AG04450 (cell line): ENCODE results near the gene CAMSAP2. TPM values are rescaled to one million over a fixed set of nuclear protein-coding genes. Genes with fewer than 3 reads are reported as not detected.
"Not testable (repeated sequence)": the region's sequence is repeated elsewhere in the genome, so short reads cannot be mapped to it uniquely, and the experiment has no call there.

Experiments used
- CTCF ChIA-PET: fragments of 300-600, 350-600 bp; formaldehyde crosslinking; extraction: SDS; loops from one replicate; lab custom pipeline; 2022; ENCODE audit warnings: antibody characterized with exemption, inconsistent platforms; lab: Charles Lee
- POLR2A ChIA-PET: fragments of 350-600 bp; formaldehyde crosslinking; extraction: SDS; loops from one replicate; lab custom pipeline; 2021; ENCODE audit warnings: antibody characterized with exemption, inconsistent platforms; lab: Yijun Ruan, JAX
- DNase-seq: peaks from one replicate; pipeline ENCODE4 v3.0.0-alpha.2; 2011; ENCODE audit warnings: low read depth, low spot score
- H3K27ac ChIP-seq: one replicate; pipeline ENCODE4 v1.5.1; 2012; ENCODE audit warnings: low read depth, low read length, control low read depth
- H3K27me3 ChIP-seq: one replicate; pipeline ENCODE4 v1.6.0; 2012; ENCODE audit warnings: low read length; ENCODE audit not compliant: control insufficient read depth, insufficient read depth
- H3K4me3 ChIP-seq: 2 replicates; pipeline ENCODE4 v1.5.1; 2011; ENCODE audit warnings: mild to moderate bottlenecking, low read depth, low read length, control low read depth
- H3K9me3 ChIP-seq: 2 replicates; pipeline ENCODE4 v1.5.1; 2012; ENCODE audit warnings: low read length; ENCODE audit not compliant: control insufficient read depth, insufficient read depth
- CTCF ChIP-seq: IDR thresholded peaks from 2 replicates; pipeline ENCODE4 v1.5.1; 2011; ENCODE audit warnings: low read depth, low read length, control low read depth, inconsistent platforms
- polyA plus RNA-seq: library from polyadenylated mRNA; depleted of rRNA; stranded (reverse); fragments of >200 nt; gene quantifications from 2 replicates; pipeline ENCODE4 v1.2.3, GENCODE V29; 2011

Gene CAMSAP2
- polyA plus RNA-seq, 1 experiment, result 24.2 TPM

- no peak overlapping the region for H3K27ac ChIP-seq
- CTCF ChIA-PET, result interaction anchor here (1.2 kb wide), 1 partner anchor 10 kb away, joined by 3 read pairs; no protein-coding TSS in a partner anchor
- peak; percentile 33 for DNase-seq
Observed at GRCh38 chr1:200784576-200784975, 45.9 kb downstream of the CAMSAP2 start.

GRCh38 chr1:200786788-200787187 lies 48.1 kb downstream of the CAMSAP2 start:
- DNase-seq, result no peak
- TF ChIP-seq CTCF, result no peak
- peaks cover 4% of the 10 kb centered on the region; the same call in 1 of the 2 replicates for H3K9me3 ChIP-seq
- H3K27ac ChIP-seq, result no peak overlapping the region
- CTCF ChIA-PET, result interaction anchor here (1.0 to 1.5 kb wide), 2 partner anchors 12 to 165 kb away, joined by 4 to 5 read pairs; no protein-coding TSS in a partner anchor
- no peaks in the 10 kb centered on the region for H3K27me3 ChIP-seq
- no peak overlapping the region for H3K4me3 ChIP-seq
- POLR2A ChIA-PET, result no interaction called here

More at GRCh38 chr1:200784576-200784975, 45.9 kb downstream of the CAMSAP2 start:
- H3K9me3 ChIP-seq, result peaks cover 4% of the 10 kb centered on the region; the same call in 1 of the 2 replicates
- TF ChIP-seq CTCF, result no peak
- POLR2A ChIA-PET, result no interaction called here
- no peaks in the 10 kb centered on the region for H3K27me3 ChIP-seq
- no peak overlapping the region for H3K4me3 ChIP-seq

GRCh38 chr1:200787896-200788387 lies 49.2 kb downstream of the CAMSAP2 start:
- no peak overlapping the region for H3K4me3 ChIP-seq
- POLR2A ChIA-PET, result no interaction called here
- CTCF ChIA-PET, result interaction anchor here (2.1 kb wide), 1 partner anchor 15 kb away, joined by 10 read pairs; no protein-coding TSS in a partner anchor
- H3K27ac ChIP-seq, result no peak overlapping the region
- H3K27me3 ChIP-seq, result no peaks in the 10 kb centered on the region
- TF ChIP-seq CTCF, result no peak
- peaks cover under 1% of the 10 kb centered on the region; the same call in 1 of the 2 replicates for H3K9me3 ChIP-seq
- no peak for DNase-seq

GRCh38 chr1:200791012-200791411 lies 52.3 kb downstream of the CAMSAP2 start:
- ChIA-PET POLR2A (interaction anchor here (0.9 kb wide), 1 partner anchor 10 kb away, joined by 3 read pairs; no protein-coding TSS in a partner anchor), CTCF (interaction anchor here (1.2 to 4.7 kb wide), 3 partner anchors 12 to 169 kb away, joined by 3 to 43 read pairs (median 3); no protein-coding TSS in a partner anchor)
- DNase-seq, H3K4me3 ChIP-seq, H3K27me3 ChIP-seq, H3K9me3 ChIP-seq, H3K27ac ChIP-seq: not testable (repeated sequence)

- Histone ChIP-seq H3K27ac (no peak overlapping the region), H3K9me3 (no peaks in the 10 kb centered on the region), H3K4me3 (no peak overlapping the region), H3K27me3 (no peaks in the 10 kb centered on the region)
- POLR2A ChIA-PET, result interaction anchor here (0.9 kb wide), 1 partner anchor 124 kb away, joined by 7 read pairs; the partner anchor contains the start of gene DDX59
- DNase-seq, result no peak
- CTCF ChIA-PET, result interaction anchor here (0.8 to 4.7 kb wide), 4 partner anchors 9 to 235 kb away, joined by 4 to 43 read pairs (median 6); no protein-coding TSS in a partner anchor
- no peak for TF ChIP-seq CTCF
Observed at GRCh38 chr1:200793677-200794076, 55.0 kb downstream of the CAMSAP2 start.
